Measurements from ENCODE around the gene DDR2.

DDR2 gene

GRCh38 chr1:162753001-162753658 is 120.9 kb downstream of the DDR2 start:
- TF ChIP-seq POLR2AphosphoS5 (IDR thresholded peaks at IDR 0.05; ENCODE audit: low read depth, low read length), result no peak
- TF ChIP-seq FOXP2 (optimal IDR thresholded peaks at IDR 0.05; ENCODE audit: borderline replicate concordance, extremely low read depth, extremely low read length, insufficient read depth), result no peak
- no peak for TF ChIP-seq REST (IDR thresholded peaks at IDR 0.05; ENCODE audit: insufficient read depth in 1 of 2, low read depth in 2 of 2, low read length in 2 of 2)
- no peak for TF ChIP-seq SIN3A (IDR thresholded peaks at IDR 0.05; ENCODE audit: borderline replicate concordance, insufficient read depth, low read length)
- TF ChIP-seq TAF1 (IDR thresholded peaks at IDR 0.05; ENCODE audit: borderline replicate concordance, insufficient read depth, low read length), result no peak

DNA sequence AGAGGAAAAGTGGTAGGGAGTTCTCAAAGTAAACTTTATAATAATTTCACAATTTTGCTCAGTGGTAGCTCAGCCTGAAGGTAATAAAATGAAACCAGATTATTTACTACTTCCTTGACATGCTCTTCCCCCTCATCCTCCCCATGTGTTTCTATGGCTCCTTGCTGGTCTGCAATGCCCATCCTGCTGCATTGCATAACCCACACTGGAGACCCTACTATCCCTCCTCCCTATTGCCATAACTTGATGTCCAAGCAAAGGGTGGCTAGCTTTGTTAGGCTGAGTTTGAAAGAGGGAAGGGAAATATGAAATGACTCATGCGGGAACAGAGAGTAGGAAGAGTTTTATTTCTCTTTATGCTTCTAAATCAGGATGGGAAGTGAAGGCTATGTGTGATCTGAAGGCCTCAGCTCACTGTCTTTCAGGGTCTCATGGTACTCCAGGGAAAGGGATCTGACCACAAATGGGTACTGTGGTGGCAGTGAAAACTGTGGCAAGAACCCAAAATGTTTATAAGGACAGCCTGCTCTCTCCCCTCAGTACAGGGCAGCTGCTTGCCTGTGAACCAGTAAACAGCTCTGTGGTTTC is 121.8 kb downstream of the DDR2 start:
- no peak for TF ChIP-seq FOXP2 (optimal IDR thresholded peaks at IDR 0.05; ENCODE audit: borderline replicate concordance, extremely low read depth, extremely low read length, insufficient read depth)
- TF ChIP-seq POLR2AphosphoS5 (IDR thresholded peaks at IDR 0.05; ENCODE audit: low read depth, low read length), result no peak
- TF ChIP-seq REST (IDR thresholded peaks at IDR 0.05; ENCODE audit: insufficient read depth in 1 of 2, low read depth in 2 of 2, low read length in 2 of 2), result no peak
- no peak for TF ChIP-seq SIN3A (IDR thresholded peaks at IDR 0.05; ENCODE audit: borderline replicate concordance, insufficient read depth, low read length)
- TF ChIP-seq TAF1 (IDR thresholded peaks at IDR 0.05; ENCODE audit: borderline replicate concordance, insufficient read depth, low read length), result no peak

GRCh38 chr1:162755306-162755705 is 123.0 kb downstream of the DDR2 start:
- TF ChIP-seq SIN3A (IDR thresholded peaks at IDR 0.05; ENCODE audit: borderline replicate concordance, insufficient read depth, low read length), result no peak
- TF ChIP-seq POLR2AphosphoS5 (IDR thresholded peaks at IDR 0.05; ENCODE audit: low read depth, low read length), result no peak
- TF ChIP-seq FOXP2 (optimal IDR thresholded peaks at IDR 0.05; ENCODE audit: borderline replicate concordance, extremely low read depth, extremely low read length, insufficient read depth), result no peak
- no peak for TF ChIP-seq REST (IDR thresholded peaks at IDR 0.05; ENCODE audit: insufficient read depth in 1 of 2, low read depth in 2 of 2, low read length in 2 of 2)
- TF ChIP-seq TAF1 (IDR thresholded peaks at IDR 0.05; ENCODE audit: borderline replicate concordance, insufficient read depth, low read length), result no peak

GRCh38 chr1:162756523-162756922 is 124.3 kb downstream of the DDR2 start:
- TF ChIP-seq POLR2AphosphoS5 (IDR thresholded peaks at IDR 0.05; ENCODE audit: low read depth, low read length) (no peak), REST (IDR thresholded peaks at IDR 0.05; ENCODE audit: insufficient read depth in 1 of 2, low read depth in 2 of 2, low read length in 2 of 2) (no peak), TAF1 (IDR thresholded peaks at IDR 0.05; ENCODE audit: borderline replicate concordance, insufficient read depth, low read length) (no peak), FOXP2 (optimal IDR thresholded peaks at IDR 0.05; ENCODE audit: borderline replicate concordance, extremely low read depth, extremely low read length, insufficient read depth) (no peak)

Measured in PFSK-1 (cell line).